Endodermal cell (in vitro differentiated cells): ENCODE measurements around the gene CLP1. TPM values are rescaled to one million over a fixed set of nuclear protein-coding genes. Genes with fewer than 3 reads are reported as not detected.
A peak's percentile ranks its signal among the peaks of the same experiment; 100 is the strongest.

ENCODE experiments used
- DNase-seq: peaks from one replicate; pipeline ENCODE4 v3.0.0-alpha.2; 2017
- H3K27ac ChIP-seq: 2 replicates; pipeline ENCODE4 v1.5.1; 2013; ENCODE audit warnings: mild to moderate bottlenecking, low read depth, low read length, moderate library complexity
- H3K27me3 ChIP-seq: 2 replicates; pipeline ENCODE4 v1.6.1; 2013; ENCODE audit warnings: mild to moderate bottlenecking, low read length, moderate library complexity; ENCODE audit not compliant: insufficient read depth, control insufficient read depth, poor library complexity, severe bottlenecking
- H3K36me3 ChIP-seq: 2 replicates; pipeline ENCODE4 v1.7.0; 2013; ENCODE audit warnings: mild to moderate bottlenecking, low read length, moderate library complexity; ENCODE audit not compliant: control insufficient read depth, insufficient read depth
- H3K4me1 ChIP-seq: one replicate; pipeline ENCODE4 v1.7.0; 2013; ENCODE audit warnings: low read length; ENCODE audit not compliant: control insufficient read depth, insufficient read depth
- H3K4me3 ChIP-seq: 2 replicates; pipeline ENCODE4 v1.5.1; 2013; ENCODE audit warnings: mild to moderate bottlenecking, low read length, moderate library complexity
- H3K9ac ChIP-seq: 2 replicates; pipeline ENCODE4 v1.6.1; 2013; ENCODE audit warnings: mild to moderate bottlenecking, low read length, moderate library complexity; ENCODE audit not compliant: poor library complexity, severe bottlenecking; ENCODE audit errors: extremely low read depth
- H3K9me3 ChIP-seq: 2 replicates; pipeline ENCODE4 v1.6.1; 2013; ENCODE audit warnings: mild to moderate bottlenecking, low read length, moderate library complexity; ENCODE audit not compliant: control insufficient read depth
- H3K27ac Mint-ChIP-seq: 2 replicates; pipeline ENCODE4 v1.8.0; 2020; ENCODE audit warnings: mixed read lengths
- H3K27me3 Mint-ChIP-seq: 2 replicates; pipeline ENCODE4 v1.8.0; 2021; ENCODE audit warnings: mild to moderate bottlenecking, mixed read lengths; ENCODE audit not compliant: insufficient read depth
- H3K36me3 Mint-ChIP-seq: 2 replicates; pipeline ENCODE4 v1.8.0; 2020; ENCODE audit warnings: low read depth, mixed read lengths
- H3K4me1 Mint-ChIP-seq: 2 replicates; pipeline ENCODE4 v1.8.0; 2020; ENCODE audit warnings: mixed read lengths
- H3K4me3 Mint-ChIP-seq: 2 replicates; pipeline ENCODE4 v1.8.0; 2020; ENCODE audit warnings: mild to moderate bottlenecking, moderate library complexity, mixed read lengths
- H3K9me3 Mint-ChIP-seq: 2 replicates; pipeline ENCODE4 v1.8.0; 2020; ENCODE audit warnings: mild to moderate bottlenecking, mixed read lengths
- WGBS, 2 experiments: methylation state at CpG; one replicate each; pipeline versions ENCODE4 v1.1.5 to v1.1.7; 2013; ENCODE audit warnings: missing lambda C conversion rate in 2 of 2, mixed read lengths in 1 of 2; ENCODE audit not compliant: insufficient coverage in 1 of 2, insufficient read length in 1 of 2; 5-methylcytosine and 5-hydroxymethylcytosine counted together
- total RNA-seq, 2 donors: library from RNA; stranded (reverse); fragmentation: NEBNext Ultra II Directional in 1 of 2; extraction: Animal tissue kit (Norgen Biotek cat#: 25700) in 1 of 2; gene quantifications; 2 replicates in 1 of 2; 3 replicates in 1 of 2; pipeline ENCODE4 v1.2.1, GENCODE V29; 2021
- TF ChIP-seq, protein P1 (sequence below): fragments of 200-600 bp; sonication (generic); conservative IDR thresholded peaks from 2 replicates; pipeline ENCODE4 v1.5.0; 2021; ENCODE audit warnings: antibody characterized with exemption, mild to moderate bottlenecking

Gene CLP1
- total RNA-seq, 2 donors from 2014 or later: 23.7 to 25.2 TPM

DNA sequence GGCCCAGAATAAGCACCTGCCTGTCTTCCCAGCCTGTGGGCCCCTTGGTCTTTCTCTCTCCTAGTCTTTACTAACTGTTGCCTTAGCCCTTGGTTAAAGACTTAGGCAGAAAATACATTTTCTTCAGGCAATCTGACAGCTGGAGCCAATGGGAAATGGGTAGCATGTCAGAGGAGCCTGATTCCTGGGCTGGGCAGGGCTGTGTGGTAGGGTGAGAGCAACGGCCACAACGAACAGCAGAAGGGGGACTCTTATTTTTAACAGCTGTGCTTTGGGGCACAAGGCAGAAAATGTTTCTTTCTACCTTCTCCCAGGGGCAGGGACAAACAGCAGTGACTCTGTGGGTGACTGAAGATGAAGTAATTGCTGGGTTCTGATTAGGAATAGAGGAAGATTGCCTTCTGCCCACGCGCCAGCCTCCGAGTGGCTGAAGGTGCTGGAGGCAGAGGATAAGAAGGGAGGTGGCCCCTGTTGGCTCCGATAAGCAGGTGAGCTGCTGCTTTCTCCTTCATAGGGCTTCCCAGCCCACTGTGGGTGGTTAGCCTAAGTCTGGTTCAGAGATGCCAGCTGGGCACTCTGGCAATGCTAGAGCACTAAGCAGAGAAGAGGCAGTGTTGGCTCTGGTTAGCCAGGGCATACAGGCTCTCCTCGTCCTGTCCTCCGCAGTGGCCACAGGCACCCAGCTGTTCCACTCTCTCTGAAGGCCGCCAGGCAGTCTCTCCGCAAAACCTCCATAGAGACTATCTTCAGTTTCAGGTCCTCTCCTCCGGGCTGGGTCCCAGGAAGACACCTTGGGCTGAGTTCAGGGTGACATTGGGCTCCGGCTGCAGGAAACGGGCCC is 9.4 kb upstream of the CLP1 start:
- 6 to 10% methylated on average over 8 to 13 of the region's 13 CpGs for WGBS, 2 experiments
- Histone ChIP-seq H3K27ac (peak overlapping the region; percentile 74), H3K36me3 (peaks cover 18% of the 10 kb centered on the region), H3K9ac (no peak overlapping the region), H3K4me3 (peak overlapping the region; percentile 67), H3K4me1 (peaks cover 41% of the 10 kb centered on the region), H3K27me3 (no peaks in the 10 kb centered on the region), H3K9me3 (no peaks in the 10 kb centered on the region)
- H3K4me1 Mint-ChIP-seq: peaks cover 70% of the 10 kb centered on the region
- H3K27me3 Mint-ChIP-seq: peaks cover 3% of the 10 kb centered on the region
- TF ChIP-seq, protein P1, sequence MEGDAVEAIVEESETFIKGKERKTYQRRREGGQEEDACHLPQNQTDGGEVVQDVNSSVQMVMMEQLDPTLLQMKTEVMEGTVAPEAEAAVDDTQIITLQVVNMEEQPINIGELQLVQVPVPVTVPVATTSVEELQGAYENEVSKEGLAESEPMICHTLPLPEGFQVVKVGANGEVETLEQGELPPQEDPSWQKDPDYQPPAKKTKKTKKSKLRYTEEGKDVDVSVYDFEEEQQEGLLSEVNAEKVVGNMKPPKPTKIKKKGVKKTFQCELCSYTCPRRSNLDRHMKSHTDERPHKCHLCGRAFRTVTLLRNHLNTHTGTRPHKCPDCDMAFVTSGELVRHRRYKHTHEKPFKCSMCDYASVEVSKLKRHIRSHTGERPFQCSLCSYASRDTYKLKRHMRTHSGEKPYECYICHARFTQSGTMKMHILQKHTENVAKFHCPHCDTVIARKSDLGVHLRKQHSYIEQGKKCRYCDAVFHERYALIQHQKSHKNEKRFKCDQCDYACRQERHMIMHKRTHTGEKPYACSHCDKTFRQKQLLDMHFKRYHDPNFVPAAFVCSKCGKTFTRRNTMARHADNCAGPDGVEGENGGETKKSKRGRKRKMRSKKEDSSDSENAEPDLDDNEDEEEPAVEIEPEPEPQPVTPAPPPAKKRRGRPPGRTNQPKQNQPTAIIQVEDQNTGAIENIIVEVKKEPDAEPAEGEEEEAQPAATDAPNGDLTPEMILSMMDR: no peak
- peak overlapping the region; percentile 43 for H3K4me3 Mint-ChIP-seq
- peak; percentile 65 for DNase-seq
- peaks cover 9% of the 10 kb centered on the region for H3K36me3 Mint-ChIP-seq
- H3K9me3 Mint-ChIP-seq: no peaks in the 10 kb centered on the region
- H3K27ac Mint-ChIP-seq: peak overlapping the region; percentile 71

DNA sequence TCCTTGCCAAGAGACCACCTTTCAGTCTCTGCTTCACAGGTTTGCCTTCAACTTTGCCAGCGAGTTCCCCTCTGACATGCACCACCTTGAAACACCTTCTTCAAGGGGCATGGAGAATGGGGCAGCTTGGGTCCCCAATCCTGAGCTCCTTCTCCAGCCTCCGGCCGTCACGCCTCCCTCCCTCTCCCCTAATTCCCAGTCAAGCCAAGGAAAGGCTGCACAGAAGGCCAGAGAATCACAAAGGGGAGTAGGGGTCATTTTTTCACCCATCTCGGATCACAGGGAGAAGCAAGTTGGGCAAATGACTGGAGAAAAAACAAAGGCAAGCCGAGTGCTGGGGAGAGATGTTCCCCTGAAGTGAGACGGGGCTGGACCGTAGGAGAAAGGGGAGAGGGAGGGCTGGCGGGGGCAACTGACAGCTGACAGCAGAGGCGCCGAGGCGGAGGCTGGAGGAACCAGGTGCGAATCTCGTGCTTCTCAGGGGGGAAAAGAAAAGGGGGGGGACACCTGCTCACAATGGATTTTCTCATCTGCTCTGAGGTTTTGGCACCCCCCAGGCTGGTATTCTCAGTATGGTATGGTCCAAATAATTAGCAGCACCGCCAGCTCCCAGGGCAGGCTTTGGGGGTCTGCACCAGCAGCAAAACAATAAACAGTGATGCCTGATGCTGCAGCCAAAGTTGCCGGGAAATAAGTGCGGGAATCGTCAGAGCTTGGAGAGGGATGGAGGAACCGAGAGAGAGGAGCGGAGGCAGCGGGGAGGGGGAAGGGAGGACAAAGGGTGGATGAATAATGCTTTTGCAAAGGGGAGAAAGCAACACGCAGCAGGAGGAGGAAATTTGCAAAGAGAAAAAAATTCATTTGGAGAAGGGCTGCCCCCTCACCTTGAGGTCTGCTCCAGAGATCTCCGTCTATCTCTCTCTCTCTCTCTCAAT is 8.5 kb upstream of the CLP1 start:
- peak overlapping the region; percentile 71 for H3K27ac Mint-ChIP-seq
- H3K4me1 Mint-ChIP-seq: peaks cover 64% of the 10 kb centered on the region
- TF ChIP-seq, protein P1: no peak
- peaks cover 36% of the 10 kb centered on the region for H3K4me1 ChIP-seq
- no peaks in the 10 kb centered on the region for H3K9me3 ChIP-seq
- peak overlapping the region; percentile 74 for H3K27ac ChIP-seq
- peaks cover 4% of the 10 kb centered on the region for H3K27me3 Mint-ChIP-seq
- peak overlapping the region; percentile 43 for H3K4me3 Mint-ChIP-seq
- H3K9me3 Mint-ChIP-seq: no peaks in the 10 kb centered on the region
- 0 to 1% methylated on average over 8 to 21 of the region's 23 CpGs for WGBS, 2 experiments
- peak; percentile 77 for DNase-seq
- H3K36me3 ChIP-seq: peaks cover 10% of the 10 kb centered on the region
- H3K4me3 ChIP-seq: peak overlapping the region; percentile 67
- H3K9ac ChIP-seq: no peak overlapping the region
- peaks cover 2% of the 10 kb centered on the region for H3K36me3 Mint-ChIP-seq
- no peaks in the 10 kb centered on the region for H3K27me3 ChIP-seq
